ENCODE measurements around the gene RET.

Gene RET

DNA sequence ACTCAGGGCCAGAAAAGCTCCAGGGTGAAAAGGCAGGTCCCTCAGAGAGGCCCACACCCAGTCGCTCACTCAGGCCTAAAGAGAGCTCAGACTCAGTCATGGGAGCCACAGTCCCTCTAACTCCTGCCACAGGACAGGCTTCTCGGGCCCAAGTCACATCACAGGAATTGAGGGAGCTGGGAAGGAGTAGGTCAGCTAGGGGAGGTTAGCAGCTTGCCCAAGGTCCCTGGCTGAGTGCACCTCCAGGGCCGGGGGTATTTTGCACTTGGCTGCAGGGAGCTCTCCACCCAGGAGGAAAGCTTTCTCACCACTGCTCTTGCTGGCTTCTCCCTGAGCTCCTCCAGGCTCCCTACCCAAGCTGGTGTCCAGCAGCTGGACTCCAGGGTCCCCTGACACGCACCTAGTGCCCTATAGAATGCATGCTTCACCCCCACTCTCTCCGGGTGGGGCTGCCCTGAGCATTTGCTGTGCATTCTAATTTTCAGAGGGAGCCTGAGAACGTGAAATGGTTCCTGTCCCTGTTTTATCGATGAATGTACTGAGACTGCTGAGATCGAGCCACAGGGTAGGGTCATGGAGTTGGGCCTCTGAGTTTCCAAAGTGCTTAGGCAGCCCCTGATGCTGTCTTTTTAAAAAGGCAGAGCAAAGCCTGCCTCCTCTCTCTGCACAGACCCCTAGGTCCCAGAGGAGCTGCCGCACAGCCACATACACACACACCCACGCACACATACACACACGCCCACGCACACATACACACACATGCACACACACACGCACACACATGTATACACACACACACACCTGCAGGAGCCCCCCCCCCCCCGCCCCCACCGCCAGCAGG lies 37.9 kb upstream of the RET start:
- no peaks in the 10 kb centered on the region for H3K36me3 ChIP-seq (ENCODE audit: control insufficient read depth, insufficient read depth, low read length)
- no peak overlapping the region for H3K4me3 ChIP-seq (ENCODE audit: insufficient read depth, low read depth, low read length)
- 89 to 92% methylated on average over 14 of the region's 15 CpGs for WGBS, 2 experiments
- no peaks in the 10 kb centered on the region for H3K27me3 ChIP-seq (ENCODE audit: control insufficient read depth, insufficient read depth, low read length, poor library complexity, severe bottlenecking)
- H3K9me3 ChIP-seq (ENCODE audit: control insufficient read depth, low read length), result no peaks in the 10 kb centered on the region
- no peak overlapping the region for H3K27ac ChIP-seq (ENCODE audit: insufficient read depth, low read depth, low read length, poor library complexity, severe bottlenecking)
- peaks cover 4% of the 10 kb centered on the region for H3K4me1 ChIP-seq (ENCODE audit: control insufficient read depth, insufficient read depth, low read length)

DNA sequence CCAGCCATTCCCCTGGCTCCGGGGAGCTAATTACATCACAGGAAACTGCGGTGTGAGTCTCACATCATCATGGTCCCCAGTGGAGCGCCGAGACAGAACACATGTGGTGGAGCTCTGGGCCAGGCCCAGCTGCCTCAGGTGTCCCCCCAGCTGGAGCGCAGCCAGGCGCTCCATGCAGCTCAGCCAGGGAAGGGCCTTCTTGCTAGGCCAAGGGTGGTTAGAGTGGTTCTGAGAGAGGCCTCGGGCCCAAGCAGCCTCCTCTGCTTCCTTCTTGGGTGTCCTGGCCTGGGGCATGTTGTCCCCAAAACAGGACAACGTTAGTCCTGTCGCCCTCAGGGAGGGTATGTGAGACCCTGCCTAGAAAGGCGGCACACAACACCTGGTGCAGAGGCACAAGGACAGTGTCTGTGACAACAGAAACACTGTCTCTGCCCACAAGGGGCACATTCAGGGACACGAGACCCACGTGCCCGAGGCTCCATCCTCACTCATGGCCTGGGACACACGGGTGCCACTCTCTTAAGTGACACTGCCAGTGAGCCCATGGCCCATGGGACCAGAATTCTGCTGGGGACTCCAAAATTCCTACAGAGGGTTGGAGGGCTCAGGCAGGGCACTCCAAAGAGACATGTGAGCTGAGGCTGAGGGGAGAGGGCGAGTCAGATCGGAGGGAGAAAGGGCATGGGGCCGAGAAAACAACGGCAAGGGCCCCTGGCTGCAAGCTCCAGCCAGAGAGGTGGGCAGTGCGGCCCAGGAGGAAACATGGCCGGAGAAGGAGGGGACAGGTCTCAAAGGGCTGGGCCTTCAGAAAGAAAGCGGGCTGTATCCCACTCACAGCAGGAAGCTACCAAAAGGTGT lies 37.0 kb upstream of the RET start:
- no peak overlapping the region for H3K4me3 ChIP-seq (ENCODE audit: insufficient read depth, low read depth, low read length)
- H3K9me3 ChIP-seq (ENCODE audit: control insufficient read depth, low read length), result no peaks in the 10 kb centered on the region
- no peaks in the 10 kb centered on the region for H3K36me3 ChIP-seq (ENCODE audit: control insufficient read depth, insufficient read depth, low read length)
- H3K27ac ChIP-seq (ENCODE audit: insufficient read depth, low read depth, low read length, poor library complexity, severe bottlenecking), result no peak overlapping the region
- 91% methylated on average over 21 of the region's 21 CpGs for WGBS, 2 experiments
- H3K27me3 ChIP-seq (ENCODE audit: control insufficient read depth, insufficient read depth, low read length, poor library complexity, severe bottlenecking), result no peaks in the 10 kb centered on the region
- H3K4me1 ChIP-seq (ENCODE audit: control insufficient read depth, insufficient read depth, low read length), result peaks cover 12% of the 10 kb centered on the region

DNA sequence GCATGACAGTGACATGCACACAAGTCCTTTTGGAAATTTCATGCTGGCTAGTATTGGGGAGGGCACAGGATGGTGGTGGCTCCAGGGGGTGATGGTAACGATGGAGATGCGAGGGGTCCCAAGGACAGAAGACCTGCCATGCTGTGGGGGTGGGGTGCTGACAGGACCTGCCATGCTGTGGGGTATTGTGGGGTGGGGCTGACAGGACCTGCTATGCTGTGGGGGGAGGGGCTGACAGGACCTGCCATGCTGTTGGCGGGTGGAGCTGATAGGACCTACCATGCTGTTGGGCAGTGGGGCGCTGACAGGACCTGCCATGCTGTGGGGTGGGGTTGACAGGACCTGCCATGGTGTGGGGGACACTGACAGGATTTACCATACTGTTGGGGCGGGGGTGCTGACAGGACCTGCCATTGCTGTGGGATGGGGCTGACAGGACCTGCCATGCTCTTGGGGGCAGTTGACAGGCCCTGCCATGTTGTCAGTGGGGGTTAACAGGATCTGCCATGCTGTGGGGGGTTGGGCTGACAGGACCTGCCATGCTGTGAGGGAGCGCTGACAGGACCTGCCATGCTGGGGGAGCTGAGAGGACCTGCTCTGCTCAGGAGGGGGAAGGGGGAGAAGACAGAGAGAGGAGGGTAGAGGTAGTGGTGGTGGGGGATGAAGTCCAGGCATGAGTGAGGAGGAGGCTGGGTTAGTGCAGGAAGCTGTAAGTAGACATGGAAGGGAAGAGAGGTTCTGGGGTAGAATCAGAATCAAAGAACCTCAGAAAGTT lies 36.2 kb upstream of the RET start:
- Histone ChIP-seq H3K4me1 (ENCODE audit: control insufficient read depth, insufficient read depth, low read length) (peaks cover 13% of the 10 kb centered on the region), H3K36me3 (ENCODE audit: control insufficient read depth, insufficient read depth, low read length) (no peaks in the 10 kb centered on the region), H3K27ac (ENCODE audit: insufficient read depth, low read depth, low read length, poor library complexity, severe bottlenecking) (no peak overlapping the region), H3K4me3 (ENCODE audit: insufficient read depth, low read depth, low read length) (no peak overlapping the region), H3K27me3 (ENCODE audit: control insufficient read depth, insufficient read depth, low read length, poor library complexity, severe bottlenecking) (no peaks in the 10 kb centered on the region), H3K9me3 (ENCODE audit: control insufficient read depth, low read length) (no peaks in the 10 kb centered on the region)
- WGBS, 2 experiments, result 89 to 93% methylated on average over 5 of the region's 6 CpGs

DNA sequence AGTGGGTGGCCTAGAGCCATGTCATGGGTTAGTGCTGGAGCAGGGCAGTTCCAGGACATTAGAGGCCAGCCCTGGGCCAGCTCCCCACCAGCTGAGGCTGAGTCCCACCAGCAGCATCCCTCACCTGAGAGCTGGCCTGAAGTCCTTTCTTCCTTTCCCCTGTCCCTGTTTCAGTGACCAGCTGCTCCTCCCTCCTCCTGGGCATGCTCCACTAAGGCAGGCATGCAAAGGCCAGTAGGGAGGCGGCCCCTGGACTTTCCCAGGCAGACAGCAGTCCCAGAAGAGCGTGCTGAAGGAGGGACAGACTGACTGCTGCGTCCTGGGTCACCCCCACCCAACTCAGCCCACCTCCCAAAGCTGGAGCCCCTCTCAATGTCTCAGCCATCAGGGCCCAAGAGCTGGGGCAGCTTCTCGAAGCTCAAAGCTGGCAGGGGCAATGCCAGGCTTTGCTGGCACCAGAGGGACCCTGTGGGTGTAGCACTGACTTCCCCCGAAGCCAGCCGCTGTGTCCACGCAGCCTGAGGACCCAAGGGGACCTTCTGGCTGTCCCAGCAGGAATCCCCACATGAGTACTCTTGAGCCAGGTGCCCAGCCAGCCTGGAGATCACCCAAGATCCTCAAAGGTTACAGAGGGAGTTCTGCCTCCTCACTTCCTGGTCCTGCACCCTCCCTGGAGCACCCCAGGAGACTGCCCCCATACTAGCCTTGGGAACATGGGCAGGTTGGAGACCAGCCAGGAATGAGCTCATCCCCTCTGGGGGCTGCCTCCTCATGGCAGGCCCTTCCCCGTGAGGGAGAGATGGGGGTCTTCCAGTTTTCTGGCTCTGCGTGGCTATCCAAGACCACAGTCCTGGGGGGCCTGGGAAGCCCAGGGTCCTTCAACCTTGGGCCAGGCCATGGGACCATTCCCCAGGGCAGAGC lies 35.2 kb upstream of the RET start:
- no peaks in the 10 kb centered on the region for H3K9me3 ChIP-seq (ENCODE audit: control insufficient read depth, low read length)
- H3K4me3 ChIP-seq (ENCODE audit: insufficient read depth, low read depth, low read length), result no peak overlapping the region
- no peaks in the 10 kb centered on the region for H3K36me3 ChIP-seq (ENCODE audit: control insufficient read depth, insufficient read depth, low read length)
- H3K27ac ChIP-seq (ENCODE audit: insufficient read depth, low read depth, low read length, poor library complexity, severe bottlenecking), result no peak overlapping the region
- H3K4me1 ChIP-seq (ENCODE audit: control insufficient read depth, insufficient read depth, low read length), result peaks cover 13% of the 10 kb centered on the region
- no peaks in the 10 kb centered on the region for H3K27me3 ChIP-seq (ENCODE audit: control insufficient read depth, insufficient read depth, low read length, poor library complexity, severe bottlenecking)
- WGBS, 2 experiments, result 92 to 94% methylated on average over 9 of the region's 9 CpGs

DNA sequence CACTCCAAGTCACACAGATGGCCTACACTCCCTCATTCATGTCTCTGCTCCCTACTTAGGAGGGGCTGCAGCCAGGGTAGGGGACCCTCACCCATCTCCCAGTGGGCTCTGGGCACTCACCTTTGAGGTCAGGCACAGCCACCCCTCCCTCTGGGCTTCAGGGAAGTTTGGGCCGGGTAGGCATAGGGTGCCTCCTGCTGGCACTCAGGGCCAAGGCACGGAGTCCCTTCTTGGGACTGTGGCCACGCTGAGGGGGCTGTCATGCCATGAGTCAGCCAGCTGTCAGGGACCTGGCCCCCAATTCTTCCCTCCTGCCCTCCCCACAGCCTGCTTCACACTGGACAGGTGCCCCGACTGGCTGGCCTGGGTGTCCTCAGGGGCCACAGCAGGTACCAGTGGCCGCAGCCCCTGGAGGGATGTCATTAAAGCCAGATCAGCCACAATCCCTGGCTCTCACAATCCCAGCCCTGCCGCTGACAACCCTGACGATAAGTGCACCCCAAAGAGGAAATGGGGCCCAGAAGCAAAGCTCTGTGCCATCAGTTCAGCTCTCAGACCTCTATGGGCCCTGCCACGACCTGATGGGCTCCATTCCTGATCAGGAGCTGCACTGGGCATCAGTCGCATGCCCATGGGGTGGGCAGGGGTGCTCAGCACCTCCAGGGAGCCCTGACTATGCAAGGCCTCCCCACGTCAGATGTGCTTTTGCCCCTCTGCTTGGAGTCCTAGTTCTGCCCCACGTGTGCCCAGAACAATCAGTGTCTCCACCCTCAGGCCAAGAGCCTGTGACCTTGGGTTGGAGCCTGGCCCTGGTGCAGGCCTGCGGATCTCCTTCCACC lies 34.1 kb upstream of the RET start:
- H3K4me3 ChIP-seq (ENCODE audit: insufficient read depth, low read depth, low read length), result no peak overlapping the region
- 87 to 90% methylated on average over 12 of the region's 12 CpGs for WGBS, 2 experiments
- H3K27me3 ChIP-seq (ENCODE audit: control insufficient read depth, insufficient read depth, low read length, poor library complexity, severe bottlenecking), result no peaks in the 10 kb centered on the region
- no peak overlapping the region for H3K27ac ChIP-seq (ENCODE audit: insufficient read depth, low read depth, low read length, poor library complexity, severe bottlenecking)
- peaks cover 13% of the 10 kb centered on the region for H3K4me1 ChIP-seq (ENCODE audit: control insufficient read depth, insufficient read depth, low read length)
- no peaks in the 10 kb centered on the region for H3K9me3 ChIP-seq (ENCODE audit: control insufficient read depth, low read length)
- H3K36me3 ChIP-seq (ENCODE audit: control insufficient read depth, insufficient read depth, low read length), result no peaks in the 10 kb centered on the region

DNA sequence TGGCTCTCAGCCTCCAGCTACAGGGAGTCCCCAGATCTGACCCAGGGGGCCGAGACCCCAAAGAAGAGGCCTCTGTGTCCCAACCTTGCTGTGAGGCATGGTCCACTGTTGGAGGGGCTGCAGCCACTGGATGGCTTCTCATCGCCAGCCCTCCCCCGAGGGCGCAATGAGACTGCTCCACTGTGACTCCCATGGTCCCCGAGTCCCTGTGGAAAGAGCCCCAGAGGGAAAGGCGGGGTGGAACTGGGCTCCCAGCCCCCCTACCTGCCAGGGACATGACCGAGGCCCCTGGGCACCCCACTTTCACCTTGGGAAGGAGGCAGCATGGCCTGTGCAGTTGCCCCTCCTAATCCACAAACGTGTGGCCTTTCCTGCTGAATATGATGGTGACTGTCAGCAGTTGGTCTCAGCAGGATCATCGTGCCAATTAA lies 33.5 kb upstream of the RET start:
- no peak overlapping the region for H3K4me3 ChIP-seq (ENCODE audit: insufficient read depth, low read depth, low read length)
- H3K27me3 ChIP-seq (ENCODE audit: control insufficient read depth, insufficient read depth, low read length, poor library complexity, severe bottlenecking), result no peaks in the 10 kb centered on the region
- WGBS, 2 experiments, result 80 to 82% methylated on average over 9 of the region's 9 CpGs
- H3K9me3 ChIP-seq (ENCODE audit: control insufficient read depth, low read length), result no peaks in the 10 kb centered on the region
- no peak overlapping the region for H3K27ac ChIP-seq (ENCODE audit: insufficient read depth, low read depth, low read length, poor library complexity, severe bottlenecking)
- no peaks in the 10 kb centered on the region for H3K36me3 ChIP-seq (ENCODE audit: control insufficient read depth, insufficient read depth, low read length)
- peaks cover 13% of the 10 kb centered on the region for H3K4me1 ChIP-seq (ENCODE audit: control insufficient read depth, insufficient read depth, low read length)

DNA sequence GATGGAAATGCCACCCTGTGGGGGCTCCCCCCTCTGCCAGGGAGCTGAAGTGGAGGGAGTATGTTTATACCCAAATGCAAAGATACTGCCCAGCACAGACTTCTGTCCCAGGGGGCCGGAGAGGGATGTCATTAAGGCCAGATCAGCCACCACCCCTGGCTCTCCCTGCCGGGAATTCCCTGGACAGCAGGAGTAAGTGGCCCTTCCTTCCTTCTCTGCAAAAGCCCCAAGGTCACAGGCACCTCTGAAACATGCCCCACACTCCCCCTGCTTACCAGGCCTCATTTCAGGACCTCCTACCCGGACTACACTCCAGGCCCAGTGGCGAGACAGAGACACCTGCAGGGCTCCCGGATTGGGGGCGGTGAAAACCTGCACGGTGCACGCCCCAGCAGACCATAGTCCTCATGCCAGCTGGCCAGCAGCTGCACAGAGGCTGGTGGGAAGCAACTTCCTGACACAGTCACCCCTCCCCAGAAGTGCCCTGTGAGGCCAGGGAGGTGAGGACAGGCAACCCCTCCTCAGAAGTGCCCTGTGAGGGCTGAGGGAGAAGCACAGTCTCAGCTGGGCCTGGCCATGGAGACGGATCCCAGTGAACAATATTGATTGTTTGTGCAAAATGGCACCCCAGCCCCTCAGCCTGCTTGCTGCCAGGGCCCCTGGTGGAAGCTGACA lies 33.0 kb upstream of the RET start:
- Histone ChIP-seq H3K4me3 (ENCODE audit: insufficient read depth, low read depth, low read length) (no peak overlapping the region), H3K36me3 (ENCODE audit: control insufficient read depth, insufficient read depth, low read length) (no peaks in the 10 kb centered on the region), H3K4me1 (ENCODE audit: control insufficient read depth, insufficient read depth, low read length) (peaks cover 13% of the 10 kb centered on the region), H3K27me3 (ENCODE audit: control insufficient read depth, insufficient read depth, low read length, poor library complexity, severe bottlenecking) (no peaks in the 10 kb centered on the region), H3K9me3 (ENCODE audit: control insufficient read depth, low read length) (no peaks in the 10 kb centered on the region), H3K27ac (ENCODE audit: insufficient read depth, low read depth, low read length, poor library complexity, severe bottlenecking) (no peak overlapping the region)
- 63 to 72% methylated on average over 9 of the region's 9 CpGs for WGBS, 2 experiments

DNA sequence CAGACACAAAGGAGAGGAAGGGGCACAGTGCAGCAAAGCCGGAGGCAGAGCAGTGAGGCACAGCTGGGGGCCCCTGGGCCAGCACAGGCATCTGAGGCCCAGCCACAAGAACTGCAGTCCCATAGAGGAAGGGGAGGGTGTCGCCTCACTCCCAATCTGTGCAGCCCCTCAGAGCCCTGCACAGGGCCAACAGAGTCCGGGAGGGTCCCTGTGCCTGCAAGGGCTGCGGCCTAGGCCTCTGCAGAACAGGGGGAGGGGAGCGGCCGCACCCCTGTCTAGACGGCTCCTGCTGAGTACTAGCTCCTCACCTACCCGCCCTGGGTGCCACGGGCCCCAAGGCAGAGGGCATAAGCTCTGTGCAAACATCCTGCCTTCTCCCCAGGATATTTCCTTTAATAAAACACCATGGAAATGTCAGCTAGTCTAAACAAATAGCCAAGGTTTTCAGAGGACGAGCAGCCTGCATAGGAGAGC lies 32.4 kb upstream of the RET start:
- Histone ChIP-seq H3K27ac (ENCODE audit: insufficient read depth, low read depth, low read length, poor library complexity, severe bottlenecking) (no peak overlapping the region), H3K27me3 (ENCODE audit: control insufficient read depth, insufficient read depth, low read length, poor library complexity, severe bottlenecking) (no peaks in the 10 kb centered on the region), H3K4me1 (ENCODE audit: control insufficient read depth, insufficient read depth, low read length) (peaks cover 13% of the 10 kb centered on the region), H3K4me3 (ENCODE audit: insufficient read depth, low read depth, low read length) (no peak overlapping the region), H3K36me3 (ENCODE audit: control insufficient read depth, insufficient read depth, low read length) (no peaks in the 10 kb centered on the region), H3K9me3 (ENCODE audit: control insufficient read depth, low read length) (no peaks in the 10 kb centered on the region)
- WGBS, 2 experiments, result 69 to 72% methylated on average over 10 of the region's 10 CpGs

All from ectodermal cell (in vitro differentiated cells).